Stimulated activated CD8-positive, alpha-beta memory T cell treated with anti-CD3 and anti-CD28 coated beads, Interleukin-4, amount 100 ng/mL, for 24 hours (primary cell): ENCODE results near the gene ADAMTS17.

ENCODE experiments used
- DNase-seq: peaks from one replicate; pipeline ENCODE4 v3.0.0-alpha.2; 2020; ENCODE audit warnings: low read depth

The ADAMTS17 gene

GRCh38 chr15:99974246-99974645 lies 367.5 kb downstream of the ADAMTS17 start:
- no peak for DNase-seq

- no peak for DNase-seq
Measured at GRCh38 chr15:99973351-99973750, 368.4 kb downstream of the ADAMTS17 start.

- no peak for DNase-seq
Measured at GRCh38 chr15:99970891-99971430, 370.8 kb downstream of the ADAMTS17 start.

DNA sequence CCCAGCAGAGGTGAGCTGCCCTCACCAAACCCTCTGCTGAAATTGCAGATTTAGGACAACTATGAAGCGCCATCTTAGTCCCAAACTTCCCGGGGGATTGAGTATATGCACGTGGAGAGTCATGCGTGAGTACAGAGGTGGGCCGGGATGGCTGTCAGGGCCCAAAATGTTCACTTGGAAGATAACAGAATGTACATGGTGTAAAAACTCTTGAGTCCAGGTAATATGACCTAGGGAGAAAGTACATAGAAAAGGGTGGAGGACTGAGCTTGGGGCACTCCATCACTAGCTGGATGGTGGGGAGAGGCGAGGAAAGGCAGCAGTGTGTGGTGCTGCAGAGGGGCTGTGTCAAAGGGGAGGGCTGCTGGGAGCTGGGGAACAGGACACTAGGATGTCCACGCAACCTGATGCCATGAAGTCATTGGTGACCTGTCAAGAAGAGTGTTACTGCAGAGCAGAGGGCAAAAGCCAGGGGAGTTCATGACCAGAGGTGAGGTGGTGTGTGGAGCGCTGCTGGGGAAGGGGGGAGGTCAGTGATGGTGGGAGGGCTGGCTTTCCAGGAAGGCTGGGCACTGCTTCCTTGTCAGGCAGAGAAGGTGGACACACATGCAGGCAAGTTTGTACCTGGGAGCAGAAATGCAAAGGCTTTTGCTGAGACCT lies 372.4 kb downstream of the ADAMTS17 start:
- no peak for DNase-seq

- no peak for DNase-seq
Measured at GRCh38 chr15:99967841-99968371, 373.9 kb downstream of the ADAMTS17 start.

- no peak for DNase-seq
Measured at GRCh38 chr15:99966815-99967214, 375.0 kb downstream of the ADAMTS17 start.

DNA sequence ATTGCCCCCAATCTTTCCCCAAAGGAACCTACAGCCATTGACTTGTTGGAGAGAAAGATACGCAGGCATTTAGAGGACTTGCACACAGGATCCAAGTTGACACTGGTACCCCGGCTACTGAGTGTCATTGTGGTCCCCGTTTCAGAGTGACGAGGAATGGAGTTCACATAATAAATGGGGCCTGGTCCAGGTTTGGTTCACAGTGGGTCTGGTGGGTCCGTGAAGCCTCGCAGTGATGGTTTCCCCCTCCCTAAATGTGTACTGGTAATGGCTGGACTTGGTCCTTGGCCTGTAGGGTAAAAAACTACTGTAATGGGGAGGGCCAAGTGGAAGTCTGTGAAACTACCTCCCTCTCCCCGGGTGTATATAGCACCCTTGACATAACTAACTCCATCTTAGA lies 376.4 kb downstream of the ADAMTS17 start:
- DNase-seq = no peak

DNA sequence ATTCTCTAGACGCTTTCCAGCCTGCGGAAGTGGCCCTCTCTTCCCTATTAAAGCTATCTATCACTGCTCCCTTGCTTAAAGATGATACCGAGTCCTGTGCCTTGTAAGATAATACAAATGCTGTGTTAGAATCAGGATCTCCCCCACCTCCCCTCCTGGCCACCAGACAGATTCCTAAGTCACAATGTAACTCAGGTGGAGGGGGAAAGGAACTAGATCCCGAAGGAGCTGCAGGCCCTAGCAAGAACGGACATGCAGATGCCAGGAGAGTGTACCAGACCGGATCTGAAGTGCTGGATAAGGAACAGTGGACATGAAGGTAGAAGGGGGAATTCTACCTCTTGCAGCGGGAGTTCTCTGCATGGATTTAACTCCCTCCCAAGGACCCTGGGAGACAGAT lies 377.8 kb downstream of the ADAMTS17 start:
- DNase-seq = no peak

DNA sequence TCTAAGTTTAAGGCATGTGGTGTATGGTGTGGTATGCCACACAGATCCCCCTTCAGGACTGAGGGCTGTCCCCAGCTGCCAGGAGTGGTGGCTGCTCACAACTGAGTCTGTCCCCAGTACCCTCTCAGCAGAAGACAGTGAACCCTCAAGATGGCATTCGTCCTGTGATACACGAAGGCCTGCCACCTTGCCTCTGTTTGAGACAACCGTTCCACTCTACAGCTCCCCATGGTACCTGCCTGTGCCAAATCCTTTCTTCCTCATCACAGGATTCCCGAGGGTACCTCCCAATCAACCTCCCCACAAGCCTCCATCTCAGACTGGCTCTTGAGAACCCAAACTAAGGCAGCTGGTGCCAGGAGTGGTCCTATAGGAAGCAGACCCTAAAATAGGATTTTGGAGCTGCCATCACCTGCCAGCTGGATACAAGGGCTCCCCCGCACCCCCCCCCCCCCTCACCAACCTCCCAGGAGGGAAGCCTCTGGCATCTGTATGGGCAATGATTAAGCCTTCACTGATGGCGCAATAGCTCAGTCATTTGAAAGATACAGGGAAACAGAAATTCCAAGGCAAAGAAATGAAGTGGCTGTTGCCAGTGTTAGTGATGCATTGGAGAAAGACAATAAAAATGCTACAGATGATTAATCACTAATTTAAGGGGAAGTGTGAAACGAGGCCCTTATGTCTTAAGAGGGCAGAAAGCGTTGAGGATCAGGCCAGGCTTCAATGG lies 378.5 kb downstream of the ADAMTS17 start:
- no peak for DNase-seq

DNA sequence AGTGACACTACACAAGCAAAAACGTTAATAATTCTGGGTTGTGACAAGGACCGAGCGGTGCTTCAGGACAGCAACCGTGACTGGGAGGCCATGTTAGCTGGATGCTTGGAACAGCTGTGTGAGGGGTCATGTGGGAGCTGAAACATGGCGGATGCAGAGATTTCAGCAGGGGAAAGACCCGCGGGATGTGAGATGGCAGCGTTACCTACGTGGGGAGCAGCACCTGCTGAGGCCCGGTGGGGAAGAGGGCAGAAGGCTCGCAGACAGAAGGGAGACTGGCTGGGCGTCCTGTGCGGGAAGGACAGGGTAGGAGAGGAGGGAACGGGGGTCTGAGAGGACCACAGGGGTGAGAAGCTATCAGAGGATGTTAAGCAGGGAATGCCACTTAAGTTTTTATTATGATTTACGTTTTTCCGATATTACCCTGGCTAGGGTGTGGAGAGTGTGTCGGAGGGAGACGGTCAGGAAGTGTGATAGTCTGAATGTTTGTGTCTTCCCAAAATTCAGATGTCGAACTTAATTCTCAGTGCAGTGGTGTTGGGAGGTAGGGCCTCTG lies 379.7 kb downstream of the ADAMTS17 start:
- no peak for DNase-seq

DNA sequence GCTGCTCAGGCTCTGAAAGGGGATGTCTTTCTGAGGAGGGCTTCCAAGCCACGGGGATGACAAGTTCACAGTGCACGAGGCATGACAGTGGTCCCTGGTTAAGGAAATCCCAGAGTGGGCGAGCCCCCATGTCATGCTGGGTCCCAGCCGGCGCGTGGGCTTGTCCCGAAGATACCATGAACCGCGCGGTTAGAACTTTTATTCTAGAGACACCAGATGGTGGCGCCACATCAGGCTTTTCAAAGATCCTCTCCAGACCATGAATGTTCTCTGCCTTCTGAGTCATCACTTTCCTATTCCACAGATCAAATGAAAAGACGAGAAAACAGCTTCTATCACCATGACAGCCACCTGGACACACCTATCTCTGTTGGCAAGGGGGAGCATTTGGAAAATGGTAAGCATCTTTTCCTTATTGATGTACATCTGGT lies 380.7 kb downstream of the ADAMTS17 start:
- DNase-seq = no peak

DNA sequence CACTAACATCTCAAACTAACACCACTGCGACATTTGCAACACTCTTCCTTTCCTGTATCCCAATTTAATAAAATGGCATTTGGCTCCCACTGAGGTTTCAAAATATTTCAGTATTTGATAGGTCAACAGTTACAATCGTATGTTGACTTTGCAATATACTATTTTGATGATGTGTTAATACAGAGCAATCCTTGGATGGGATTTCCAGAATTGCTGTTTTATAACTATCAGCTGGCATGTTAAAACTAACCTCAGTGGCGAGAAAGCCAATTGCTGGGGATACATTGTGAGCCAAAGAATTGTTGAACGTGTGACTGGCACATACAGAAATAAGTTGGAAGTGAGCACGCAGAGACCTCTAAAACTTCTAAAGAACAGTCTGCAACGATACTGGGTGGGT lies 382.4 kb downstream of the ADAMTS17 start:
- no peak for DNase-seq

GRCh38 chr15:99958426-99959097 lies 383.2 kb downstream of the ADAMTS17 start:
- no peak for DNase-seq

DNA sequence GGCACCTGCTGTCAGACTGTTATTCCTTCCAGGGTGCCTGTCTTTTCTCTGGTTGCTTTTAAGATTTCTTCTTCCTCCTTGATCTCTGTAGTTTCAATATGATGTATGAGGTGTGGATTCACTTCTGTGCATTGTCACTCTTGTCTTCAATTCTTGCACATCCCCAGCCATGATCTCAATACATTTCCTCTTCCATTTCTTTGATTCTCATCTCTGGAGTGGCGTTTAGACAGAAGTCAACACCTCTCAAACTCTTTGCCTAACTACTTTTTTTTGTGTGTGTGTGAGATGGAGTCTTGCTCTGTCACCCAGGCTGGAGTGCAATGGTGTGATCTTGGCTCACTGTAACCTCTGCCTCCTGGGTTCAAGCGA lies 384.1 kb downstream of the ADAMTS17 start:
- no peak for DNase-seq

GRCh38 chr15:99956820-99957641 lies 384.7 kb downstream of the ADAMTS17 start:
- DNase-seq = no peak

GRCh38 chr15:99956022-99956775 lies 385.6 kb downstream of the ADAMTS17 start:
- DNase-seq = no peak

DNA sequence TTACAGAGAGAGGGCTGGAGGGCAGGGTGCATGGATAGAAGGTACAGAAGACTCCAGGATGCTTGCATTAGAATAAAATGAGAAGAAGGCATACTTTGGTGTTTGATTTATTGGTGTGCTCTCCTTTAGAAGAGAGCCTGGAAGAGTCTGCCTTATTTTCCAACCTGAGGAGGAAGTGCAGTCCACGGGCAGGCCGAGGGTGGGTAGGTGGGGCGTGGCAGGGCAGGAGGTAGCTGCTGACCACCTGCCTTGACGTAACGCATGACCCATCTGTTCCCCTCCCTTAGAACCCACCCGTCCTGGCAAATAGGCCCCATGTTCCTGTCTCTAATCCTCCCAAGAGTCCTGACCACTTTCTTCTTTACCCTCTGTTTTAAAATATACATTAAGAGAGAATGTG lies 386.2 kb downstream of the ADAMTS17 start:
- no peak for DNase-seq

GRCh38 chr15:99955181-99955525 lies 386.6 kb downstream of the ADAMTS17 start:
- DNase-seq = no peak

DNA sequence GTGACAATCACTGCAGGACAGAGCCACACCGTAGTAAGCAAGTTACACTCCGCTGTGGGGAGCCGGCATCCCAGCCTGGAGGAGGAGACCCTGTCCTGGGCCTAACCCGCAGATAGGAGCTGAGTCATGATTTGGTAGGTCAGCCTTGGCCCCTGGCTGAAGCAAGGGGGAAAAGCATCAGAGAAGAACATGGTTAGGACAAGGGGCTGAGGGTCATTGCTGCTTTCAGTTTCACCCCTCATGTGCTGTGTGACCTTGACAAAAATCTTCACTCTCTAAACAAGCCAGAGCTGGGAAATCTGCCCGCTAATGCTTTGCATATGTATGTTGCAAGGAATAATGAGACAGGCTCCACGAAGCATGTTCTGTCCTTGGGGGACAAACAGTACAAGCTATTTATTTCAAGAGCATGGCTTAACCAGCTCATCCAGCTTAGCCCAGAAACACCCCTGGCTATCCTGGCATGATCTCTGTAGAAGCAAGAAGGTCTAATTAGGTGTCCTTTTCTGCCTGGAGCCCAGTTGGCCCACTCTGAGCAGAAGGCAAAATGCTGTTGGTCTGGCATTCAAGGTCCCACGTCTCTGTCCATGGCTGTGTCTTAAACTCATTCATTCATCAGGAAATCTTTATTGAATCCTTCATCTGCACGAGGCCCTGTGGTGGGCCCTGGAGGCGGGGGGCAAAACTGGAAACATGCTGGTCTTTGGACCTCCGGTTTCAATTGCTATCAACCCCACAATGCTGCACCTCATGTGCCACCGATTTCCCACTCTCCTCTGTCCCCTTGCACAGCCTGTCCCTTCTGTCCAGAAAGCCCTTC lies 387.2 kb downstream of the ADAMTS17 start:
- no peak for DNase-seq

- DNase-seq = no peak
Measured at GRCh38 chr15:99953886-99954285, 387.9 kb downstream of the ADAMTS17 start.
